Measurements from ENCODE around the gene TTC21B.
"Not testable (repeated sequence)": the region's sequence is repeated elsewhere in the genome, so short reads cannot be mapped to it uniquely, and the experiment has no call there.

The TTC21B gene

DNA sequence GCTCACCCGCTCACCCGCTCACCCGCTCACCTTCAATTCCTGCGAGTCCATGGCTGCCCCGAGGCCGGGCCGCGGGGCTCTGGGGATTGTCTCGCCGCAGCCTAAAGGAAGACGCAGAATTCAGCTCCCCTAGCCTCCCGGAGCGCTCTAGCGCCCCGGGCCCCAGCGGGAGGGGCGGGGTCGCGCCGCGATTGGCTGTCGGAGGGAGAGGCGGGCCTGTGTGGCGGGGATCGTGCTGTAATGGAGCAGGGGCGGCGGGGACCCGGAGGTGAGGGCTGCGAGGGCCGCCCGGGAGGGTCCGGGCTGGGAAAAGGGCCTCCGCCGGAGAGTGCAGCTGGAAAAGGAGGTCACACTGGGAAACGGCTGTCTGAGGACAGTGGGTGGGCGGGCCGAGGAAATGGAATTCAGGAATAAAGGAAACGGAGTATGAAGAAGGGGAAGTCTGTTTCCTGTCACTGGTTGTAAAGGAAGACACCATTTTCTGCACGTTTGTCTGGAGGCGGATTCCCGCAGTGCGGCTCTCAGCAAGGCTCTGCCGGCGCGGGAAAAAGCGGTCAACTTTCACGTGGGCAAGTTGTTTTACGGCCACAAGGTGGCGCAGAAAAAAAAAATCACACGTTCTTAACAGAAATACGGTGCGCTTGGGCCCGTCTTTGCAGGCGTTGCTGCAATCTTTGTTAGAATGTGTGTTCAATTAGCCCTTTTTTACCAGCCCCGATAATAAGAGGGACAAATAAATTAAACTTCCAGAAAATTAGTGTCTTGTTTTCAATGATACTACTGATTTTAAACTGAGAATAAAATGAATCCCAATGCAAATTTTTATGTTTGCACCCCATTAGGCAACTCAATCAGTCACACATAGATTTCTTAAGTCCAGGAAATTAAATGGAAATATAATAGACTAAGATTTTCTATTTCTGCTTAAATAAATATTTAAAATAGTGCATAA, at the start of gene TTC21B:
Gene TTC21B, minus strand, starts transcription at position 122 of the 952 bp plus-strand sequence. Its CDS starts 71 bp downstream, at position 51.
- peak; percentile 85 to 89 for DNase-seq (ENCODE audit: low read depth in 1 of 2, low spot score in 1 of 2)

DNA sequence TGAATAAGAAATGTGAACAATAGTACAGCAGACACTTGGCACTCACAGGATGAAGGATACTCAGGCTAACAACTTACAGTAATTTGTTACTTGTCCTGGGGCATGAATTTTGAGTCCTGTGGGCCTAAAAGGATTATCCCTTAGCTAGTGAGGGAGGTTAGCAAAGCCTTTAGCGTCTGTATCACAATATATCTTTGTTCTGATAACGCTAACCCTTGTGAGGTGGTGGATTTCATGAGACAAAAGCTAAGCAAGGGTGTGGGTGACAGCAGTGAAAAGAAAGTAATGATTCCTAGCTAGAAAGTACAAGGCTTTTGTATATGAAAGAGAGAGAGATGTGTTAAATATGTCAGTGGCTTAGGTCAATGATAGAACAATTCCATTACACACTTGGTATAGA, 46.8 kb upstream of the TTC21B start:
- no peak for DNase-seq (ENCODE audit: low read depth in 1 of 2, low spot score in 1 of 2)

GRCh38 chr2:165990846-165991245, 37.3 kb upstream of the TTC21B start:
- DNase-seq (ENCODE audit: low read depth in 1 of 2, low spot score in 1 of 2), result no peak

DNA sequence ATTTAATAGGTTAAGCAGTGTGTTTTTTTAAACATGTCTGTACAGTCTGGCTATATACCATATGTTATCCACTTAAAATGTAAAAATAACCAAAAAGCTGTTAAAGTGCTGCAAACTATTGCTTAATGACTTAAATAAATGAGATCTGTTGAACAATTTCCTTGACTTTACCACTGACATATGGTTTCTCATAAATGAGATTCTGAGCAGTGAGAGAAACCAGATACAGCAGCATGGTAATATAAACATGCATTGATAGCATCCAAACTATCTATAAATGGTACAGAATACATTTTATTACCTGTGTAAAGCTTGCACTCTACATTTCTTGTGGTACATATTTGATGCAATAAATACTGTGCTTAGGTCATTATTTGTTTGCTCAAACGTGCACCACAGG, 36.3 kb upstream of the TTC21B start:
- DNase-seq (ENCODE audit: low read depth in 1 of 2, low spot score in 1 of 2), result no peak

- DNase-seq (ENCODE audit: low read depth in 1 of 2, low spot score in 1 of 2), result no peak
Observed at GRCh38 chr2:165985120-165985519, 31.5 kb upstream of the TTC21B start.

DNA sequence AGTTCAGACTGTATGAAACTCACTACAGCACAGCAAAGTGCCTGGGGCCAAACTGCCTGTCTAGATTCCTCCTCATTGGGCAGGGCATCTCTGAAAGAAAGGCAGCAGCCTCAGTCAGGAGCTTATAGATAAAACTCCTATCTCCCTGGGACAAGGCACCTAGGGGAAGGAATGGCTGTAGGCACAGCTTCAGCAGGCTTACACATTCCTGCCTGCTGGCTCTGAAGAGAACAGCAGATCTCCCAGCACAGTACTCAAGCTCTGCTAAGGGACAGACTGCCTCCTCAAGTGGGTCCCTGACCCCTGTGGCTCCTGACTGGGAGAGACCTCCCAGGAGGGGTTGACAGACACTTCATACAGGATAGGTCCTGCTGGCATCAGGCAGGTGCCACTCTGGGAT, 18.6 kb upstream of the TTC21B start:
- not testable (repeated sequence) for DNase-seq (ENCODE audit: low read depth in 1 of 2, low spot score in 1 of 2)

- no peak for DNase-seq (ENCODE audit: low read depth in 1 of 2, low spot score in 1 of 2)
Observed at GRCh38 chr2:165970663-165971062, 17.1 kb upstream of the TTC21B start.

- no peak for DNase-seq (ENCODE audit: low read depth in 1 of 2, low spot score in 1 of 2)
Observed at GRCh38 chr2:165969227-165969626, 15.7 kb upstream of the TTC21B start.

GRCh38 chr2:165967746-165968145, 14.2 kb upstream of the TTC21B start:
- no peak for DNase-seq (ENCODE audit: low read depth in 1 of 2, low spot score in 1 of 2)

DNA sequence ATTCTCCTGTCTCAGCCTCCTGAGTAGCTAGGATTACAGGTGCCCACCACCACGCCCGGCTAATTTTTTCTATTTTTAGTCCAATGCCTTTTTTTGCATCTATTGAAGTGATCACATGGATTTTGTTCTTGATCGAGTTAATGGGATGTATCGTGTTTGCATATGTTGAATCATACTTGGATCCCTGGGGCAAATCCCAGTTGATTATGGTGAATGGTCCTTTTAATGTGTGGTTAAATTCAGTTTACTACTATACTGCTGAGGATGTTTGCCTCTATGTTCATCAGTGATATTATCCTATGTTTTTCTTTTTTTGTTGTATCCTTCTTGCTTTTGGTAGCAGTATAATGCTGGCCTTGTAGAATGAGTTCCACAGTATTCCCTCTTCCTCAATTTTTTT, 8.2 kb upstream of the TTC21B start:
- DNase-seq (ENCODE audit: low read depth in 1 of 2, low spot score in 1 of 2), result no peak

DNA sequence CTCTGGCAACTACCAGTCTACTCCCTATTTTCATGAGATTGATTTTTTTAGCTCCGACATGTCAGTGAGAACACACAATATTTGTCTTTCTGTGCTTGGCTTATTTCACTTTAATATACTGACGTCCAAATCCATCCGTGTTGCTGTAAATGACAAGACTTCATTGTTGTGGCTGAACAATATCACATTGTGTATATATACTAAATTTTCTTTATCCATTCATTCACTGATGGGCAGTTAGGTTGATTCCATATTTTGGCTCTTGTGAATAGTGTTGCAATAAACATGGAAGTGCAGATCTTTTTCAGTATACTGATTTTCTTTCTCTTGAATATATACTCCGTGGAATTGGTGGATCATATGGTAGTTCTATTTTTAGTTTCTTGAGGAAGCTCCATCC, 5.8 kb upstream of the TTC21B start:
- no peak for DNase-seq (ENCODE audit: low read depth in 1 of 2, low spot score in 1 of 2)

DNA sequence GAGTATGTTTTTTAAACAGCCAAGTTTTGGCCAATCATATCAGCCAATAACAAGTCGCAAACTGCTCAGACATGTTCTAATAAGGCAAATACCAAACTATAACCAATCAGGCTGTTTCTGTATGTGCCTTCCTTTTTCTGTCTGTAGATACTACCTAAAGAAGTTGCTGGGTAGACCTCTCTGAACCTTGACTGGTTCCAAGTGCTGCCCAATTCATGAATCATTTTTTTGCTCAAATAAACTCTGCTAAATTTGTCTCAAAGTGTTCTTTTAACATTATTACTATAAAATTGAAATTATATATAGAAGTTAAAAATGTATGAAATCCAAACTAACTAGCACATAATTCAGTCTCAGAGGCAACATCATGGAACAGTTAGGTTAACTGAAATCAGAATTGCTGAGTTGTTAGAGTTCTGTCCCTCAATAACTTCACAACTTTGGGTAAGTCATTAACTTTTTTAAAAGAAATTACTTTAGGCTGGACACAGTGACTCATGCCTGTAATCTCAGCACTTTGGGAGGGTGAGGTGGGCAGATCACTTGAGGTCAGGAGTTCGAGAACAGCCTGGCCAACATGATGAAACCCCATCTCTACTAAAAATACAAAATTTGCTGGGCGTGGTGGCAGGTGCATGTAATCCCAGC, 4.9 kb upstream of the TTC21B start:
- no peak for DNase-seq (ENCODE audit: low read depth in 1 of 2, low spot score in 1 of 2)

- DNase-seq (ENCODE audit: low read depth in 1 of 2, low spot score in 1 of 2), result no peak
Observed at GRCh38 chr2:165957030-165957675, 3.6 kb upstream of the TTC21B start.

DNA sequence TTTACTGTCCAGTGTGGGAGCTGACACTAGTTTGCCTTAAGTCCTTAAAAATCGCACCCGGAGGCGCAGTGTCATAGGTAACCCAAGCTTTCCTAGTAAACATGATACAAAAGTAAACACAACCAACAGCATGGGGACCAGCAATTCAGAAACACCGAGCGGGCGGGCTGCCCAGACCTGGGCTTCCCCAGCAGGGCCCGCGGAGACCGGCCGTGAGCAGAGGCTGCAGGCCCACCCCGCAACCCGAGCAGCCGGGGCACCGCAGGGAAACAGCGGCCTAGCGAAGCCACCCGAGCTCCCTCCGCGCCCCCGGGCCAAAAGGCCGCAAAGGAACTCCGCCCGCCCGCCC, 296 bp downstream of the TTC21B start:
- DNase-seq (ENCODE audit: low read depth in 1 of 2, low spot score in 1 of 2), result no peak

DNA sequence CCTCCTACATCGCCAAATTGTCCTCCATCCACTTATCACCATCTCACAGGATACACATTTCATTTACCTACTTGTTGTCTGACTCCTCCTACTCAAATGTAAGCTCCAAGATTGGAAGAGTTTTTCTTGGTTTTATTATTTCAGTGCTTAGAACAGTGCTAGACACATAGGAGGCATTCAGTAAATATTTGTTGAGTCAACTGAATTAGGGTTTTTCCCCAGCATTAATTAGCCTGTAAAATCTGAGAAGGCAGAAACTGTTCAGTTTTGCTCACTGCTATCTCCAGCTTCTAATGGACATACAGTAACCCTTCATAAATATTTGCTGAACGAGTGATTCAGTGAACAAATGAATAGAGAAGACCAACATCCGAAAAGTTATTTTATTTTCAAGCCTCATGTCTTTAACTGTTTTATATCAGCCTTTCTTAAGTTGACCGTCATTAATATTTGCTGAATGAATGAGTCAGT, 800 bp downstream of the TTC21B start:
- DNase-seq (ENCODE audit: low read depth in 1 of 2, low spot score in 1 of 2), result no peak

DNA sequence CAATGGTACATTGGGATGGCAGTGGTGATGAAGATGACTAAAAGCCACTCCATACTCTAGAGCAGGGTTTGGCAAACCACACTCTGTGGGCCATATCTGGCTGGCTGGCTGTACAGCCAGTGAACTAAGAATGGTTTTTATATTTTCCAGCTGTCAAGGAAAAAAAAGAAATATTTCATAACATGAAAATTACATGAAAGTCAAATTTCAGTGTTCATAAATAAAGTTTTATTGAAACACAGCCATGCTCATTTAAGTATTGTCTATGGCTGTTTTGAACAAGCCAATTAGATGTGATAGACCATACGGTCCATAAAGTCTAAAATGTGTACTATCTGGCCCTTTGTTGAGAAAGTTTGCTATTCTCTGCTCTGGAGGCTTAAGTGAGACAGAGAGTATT, 1.5 kb downstream of the TTC21B start:
- DNase-seq (ENCODE audit: low read depth in 1 of 2, low spot score in 1 of 2), result no peak

DNA sequence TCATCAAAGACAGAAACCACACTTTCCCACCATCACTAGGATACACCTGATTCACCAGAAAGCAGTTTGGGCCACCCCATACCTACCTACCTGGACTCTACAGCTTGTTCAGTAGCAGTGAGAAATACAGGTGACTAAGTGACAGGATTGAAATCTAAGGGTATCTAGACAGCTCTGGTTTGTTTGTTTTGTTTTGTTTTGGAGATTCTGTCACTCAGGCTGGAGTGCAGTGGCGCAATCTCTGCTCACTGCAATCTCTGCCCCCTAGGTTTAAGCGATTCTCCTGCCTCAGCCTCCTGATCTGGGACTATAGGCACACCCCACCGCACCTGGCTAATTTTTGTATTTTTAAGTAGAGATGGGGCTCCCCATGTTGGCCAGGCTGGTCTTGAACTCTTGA, 3.1 kb downstream of the TTC21B start:
- DNase-seq (ENCODE audit: low read depth in 1 of 2, low spot score in 1 of 2), result no peak

- DNase-seq (ENCODE audit: low read depth in 1 of 2, low spot score in 1 of 2), result no peak
Observed at GRCh38 chr2:165941827-165942226, 11.7 kb downstream of the TTC21B start.

- no peak for DNase-seq (ENCODE audit: low read depth in 1 of 2, low spot score in 1 of 2)
Observed at GRCh38 chr2:165938237-165938636, 15.3 kb downstream of the TTC21B start.

- DNase-seq (ENCODE audit: low read depth in 1 of 2, low spot score in 1 of 2), result no peak
Observed at GRCh38 chr2:165933211-165933910, 20.2 kb downstream of the TTC21B start.

DNA sequence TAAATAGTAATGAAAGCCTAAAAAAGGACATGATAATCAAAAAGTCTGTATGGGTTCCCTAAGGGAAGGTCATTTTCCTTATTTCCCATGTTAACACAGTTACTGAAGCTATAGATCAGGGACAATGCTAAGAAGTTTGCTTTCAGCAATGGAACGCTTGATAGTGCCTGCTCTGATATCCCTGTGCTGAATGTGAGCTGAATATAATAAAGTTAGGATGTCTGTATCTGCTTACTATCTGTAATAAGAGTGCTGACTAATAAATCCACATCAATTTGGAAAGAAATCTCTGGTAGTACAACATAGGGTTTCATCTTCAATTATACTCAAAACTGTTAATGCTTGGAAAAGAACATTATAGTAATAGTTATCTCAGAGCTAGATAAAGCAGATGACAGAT, 25.8 kb downstream of the TTC21B start:
- DNase-seq (ENCODE audit: low read depth in 1 of 2, low spot score in 1 of 2), result no peak

Measured in activated CD4-positive, alpha-beta T cell treated with anti-CD3 and anti-CD28 coated beads, Interleukin-2, amount 50 U/mL, for 24 hours (primary cell).